Activated CD8-positive, alpha-beta memory T cell treated with anti-CD3 and anti-CD28 coated beads for 36 hours (primary cell): Measurements from ENCODE around the gene SNTA1. TPM values are rescaled to one million over a fixed set of nuclear protein-coding genes. Genes with fewer than 3 reads are reported as not detected.
"Not testable (repeated sequence)": the region's sequence is repeated elsewhere in the genome, so short reads cannot be mapped to it uniquely, and the experiment has no call there.

Source experiments
- CTCF ChIA-PET: fragments of 350-600 bp; sonication (Branson Sonifier 250); formaldehyde crosslinking; loops from one replicate; lab custom pipeline; 2021; ENCODE audit warnings: antibody characterized with exemption; lab: Charles Lee
- POLR2A ChIA-PET: fragments of 350-600 bp; sonication (Branson Sonifier 250); formaldehyde crosslinking; loops from one replicate; lab custom pipeline; 2021; ENCODE audit warnings: antibody characterized with exemption; lab: Charles Lee
- total RNA-seq, 2 experiments: library from RNA; stranded (reverse); gene quantifications; one replicate each; pipeline ENCODE4 v1.2.3, GENCODE V29; 2021

Gene SNTA1
- total RNA-seq, 2 experiments from 2014 or later: 4.9 to 5.4 TPM

GRCh38 chr20:33441142-33441955 lies 2.2 kb downstream of the SNTA1 start:
- POLR2A ChIA-PET: no interaction called here
- CTCF ChIA-PET: no interaction called here

- POLR2A ChIA-PET, CTCF ChIA-PET: not testable (repeated sequence)
These were observed 3.0 kb downstream of the SNTA1 start for GRCh38 chr20:33440562-33440961.

GRCh38 chr20:33438481-33438880 lies 5.1 kb downstream of the SNTA1 start:
- ChIA-PET POLR2A (no interaction called here), CTCF (no interaction called here)

GRCh38 chr20:33437141-33437911 lies 6.2 kb downstream of the SNTA1 start:
- ChIA-PET CTCF (no interaction called here), POLR2A (interaction anchor here (0.6 to 0.7 kb wide), 2 partner anchors 509 to 1814 kb away, joined by 5 to 7 read pairs; no protein-coding TSS in a partner anchor)

- ChIA-PET POLR2A (no interaction called here), CTCF (no interaction called here)
These were observed 9.1 kb downstream of the SNTA1 start for GRCh38 chr20:33434434-33434833.

- ChIA-PET POLR2A (no interaction called here), CTCF (no interaction called here)
These were observed 9.9 kb downstream of the SNTA1 start for GRCh38 chr20:33433465-33434234.

GRCh38 chr20:33431797-33432381 lies 11.7 kb downstream of the SNTA1 start:
- ChIA-PET CTCF (interaction anchor here (1.1 kb wide), 1 partner anchor 12 kb away, joined by 4 read pairs; the partner anchor contains the start of gene SNTA1), POLR2A (no interaction called here)

- CTCF ChIA-PET, POLR2A ChIA-PET: not testable (repeated sequence)
These were observed 19.7 kb downstream of the SNTA1 start for GRCh38 chr20:33423875-33424274.

- ChIA-PET CTCF (no interaction called here), POLR2A (no interaction called here)
These were observed 20.3 kb downstream of the SNTA1 start for GRCh38 chr20:33423141-33423834.

GRCh38 chr20:33419140-33419974 lies 24.2 kb downstream of the SNTA1 start:
- ChIA-PET CTCF (interaction anchor here (0.6 kb wide), 1 partner anchor 286 kb away, joined by 3 read pairs; no protein-coding TSS in a partner anchor), POLR2A (no interaction called here)

- CTCF ChIA-PET: interaction anchor here (0.7 kb wide), 1 partner anchor 480 kb away, joined by 3 read pairs; no protein-coding TSS in a partner anchor
These were observed 25.5 kb downstream of the SNTA1 start for GRCh38 chr20:33418033-33418432.

GRCh38 chr20:33415948-33416347 lies 27.6 kb downstream of the SNTA1 start:
- POLR2A ChIA-PET: no interaction called here
- CTCF ChIA-PET: no interaction called here

More at GRCh38 chr20:33418033-33418432, 25.5 kb downstream of the SNTA1 start:
- POLR2A ChIA-PET: no interaction called here

GRCh38 chr20:33412484-33412838 lies 31.1 kb downstream of the SNTA1 start:
- CTCF ChIA-PET: interaction anchor here (0.6 kb wide), 1 partner anchor 975 kb away, joined by 3 read pairs; no protein-coding TSS in a partner anchor

GRCh38 chr20:33411711-33412483 lies 31.7 kb downstream of the SNTA1 start:
- POLR2A ChIA-PET: interaction anchor here (0.6 kb wide), 1 partner anchor 274 kb away, joined by 3 read pairs; no protein-coding TSS in a partner anchor
- CTCF ChIA-PET: interaction anchor here (0.6 kb wide), 1 partner anchor 976 kb away, joined by 3 read pairs; no protein-coding TSS in a partner anchor

More at GRCh38 chr20:33412484-33412838, 31.1 kb downstream of the SNTA1 start:
- POLR2A ChIA-PET: no interaction called here

- POLR2A ChIA-PET: interaction anchor here (0.6 kb wide), 1 partner anchor 275 kb away, joined by 3 read pairs; no protein-coding TSS in a partner anchor
- CTCF ChIA-PET: no interaction called here
These were observed 32.3 kb downstream of the SNTA1 start for GRCh38 chr20:33411242-33411641.

GRCh38 chr20:33410081-33410742 lies 33.4 kb downstream of the SNTA1 start:
- CTCF ChIA-PET: no interaction called here
- POLR2A ChIA-PET: no interaction called here
